ENCODE results near the gene NR2F1. TPM values are rescaled to one million over a fixed set of nuclear protein-coding genes. Genes with fewer than 3 reads are reported as not detected.

NR2F1 gene
- total RNA-seq, 1 experiment from 2014 or later = 51.2 TPM

GRCh38 chr5:93606382-93606752, 23.3 kb downstream of the NR2F1 start:
- H4K20me1 ChIP-seq (ENCODE audit: insufficient read depth) = no peaks in the 10 kb centered on the region
- peaks cover 44% of the 10 kb centered on the region for H3K27me3 ChIP-seq (ENCODE audit: insufficient read depth, low read length)
- ATAC-seq (no peak), DNase-seq (ENCODE audit: low read depth, low spot score) (no peak)
- no peaks in the 10 kb centered on the region for H3K9me2 ChIP-seq (ENCODE audit: insufficient read depth)
- H3K27ac ChIP-seq (ENCODE audit: low read depth, low read length) = no peak overlapping the region
- intact Hi-C loops (cut with micrococcal nuclease) = loop anchor here (10.0 kb wide), 2 partner anchors 288 to 1248 kb away; no protein-coding TSS in a partner anchor
- no peaks in the 10 kb centered on the region for H3K36me3 ChIP-seq (ENCODE audit: control insufficient read depth in 1 of 2, insufficient read depth in 2 of 2, low read length in 2 of 2)
- ChIA-PET RAD21 (ENCODE audit: low non-redundant PET in 1 of 2, low total read pairs in 2 of 2, uncharacterized antibody in 2 of 2, unreplicated experiment in 2 of 2) (no interaction called here), CTCF (interaction anchor here (1.3 to 1.7 kb wide), 2 partner anchors 195 to 1288 kb away, joined by 3 to 18 read pairs; no protein-coding TSS in a partner anchor), POLR2A (interaction anchor here (1.7 kb wide), 1 partner anchor 24 kb away, joined by 8 read pairs; the partner anchor contains the start of gene NR2F1)
- peaks cover 9 to 10% of the 10 kb centered on the region in 2 experiments; a peak in 2 of 4 replicates for H3K4me1 ChIP-seq (ENCODE audit: control insufficient read depth in 1 of 2, insufficient read depth in 2 of 2, low read length in 2 of 2)
- H2AFZ ChIP-seq (ENCODE audit: low read depth, low read length, poor library complexity, severe bottlenecking) = no peak overlapping the region
- H3K4me2 ChIP-seq (ENCODE audit: low read length) = no peak overlapping the region
- no TSS peak for BruUV-seq (replicated peaks)
- H3K79me2 ChIP-seq (ENCODE audit: insufficient read depth, low read length) = no peaks in the 10 kb centered on the region
- no peaks in the 10 kb centered on the region for H3K9me3 ChIP-seq (ENCODE audit: control insufficient read depth in 1 of 2, insufficient read depth in 1 of 2, low read depth in 1 of 2, low read length in 2 of 2)
- H3K9ac ChIP-seq (ENCODE audit: low read length) = no peak overlapping the region
- no peak for TF ChIP-seq ZBTB33 (IDR thresholded peaks at IDR 0.05; ENCODE audit: extremely low read depth, insufficient replicate concordance, low read length)
- no peak for TF ChIP-seq POLR2A (IDR thresholded peaks at IDR 0.05; ENCODE audit: borderline replicate concordance, extremely low read depth, insufficient read depth, insufficient read length)
- TF ChIP-seq CBX3 (IDR thresholded peaks at IDR 0.05; ENCODE audit: low read depth) = no peak
- no peak for TF ChIP-seq MAX (IDR thresholded peaks at IDR 0.05)
- no peak for TF ChIP-seq SIN3A (IDR thresholded peaks at IDR 0.05; ENCODE audit: low read depth)
- no peak for TF ChIP-seq JUND (IDR thresholded peaks at IDR 0.05)
- TF ChIP-seq EGR1 (IDR thresholded peaks at IDR 0.05; ENCODE audit: low read depth) = no peak
- no peak for TF ChIP-seq SRF (IDR thresholded peaks at IDR 0.05; ENCODE audit: low read depth)
- no peak for TF ChIP-seq SP1 (IDR thresholded peaks at IDR 0.05; ENCODE audit: low read depth)
- no peak for TF ChIP-seq ATF3 (IDR thresholded peaks at IDR 0.05)
- TF ChIP-seq EZH2phosphoT487 (IDR thresholded peaks at IDR 0.05; ENCODE audit: borderline replicate concordance) = no peak
- no peak for TF ChIP-seq RAD21 (IDR thresholded peaks at IDR 0.05; ENCODE audit: low read depth)
- TF ChIP-seq EZH2 (IDR thresholded peaks at IDR 0.05) = no peak
- no peak overlapping the region for H3K4me3 ChIP-seq (replicated peaks in 1 of 2; ENCODE audit: low read depth in 1 of 2, low read length in 2 of 2)

Measured in HCT116 (cell line).